Ammon's horn (tissue), 1 donor: Measurements from ENCODE around the gene CDK2.

Experiments used
- DNase-seq: peaks from one replicate; pipeline ENCODE4 v3.0.0-alpha.2; 2016; ENCODE audit warnings: low spot score

The CDK2 gene

DNA sequence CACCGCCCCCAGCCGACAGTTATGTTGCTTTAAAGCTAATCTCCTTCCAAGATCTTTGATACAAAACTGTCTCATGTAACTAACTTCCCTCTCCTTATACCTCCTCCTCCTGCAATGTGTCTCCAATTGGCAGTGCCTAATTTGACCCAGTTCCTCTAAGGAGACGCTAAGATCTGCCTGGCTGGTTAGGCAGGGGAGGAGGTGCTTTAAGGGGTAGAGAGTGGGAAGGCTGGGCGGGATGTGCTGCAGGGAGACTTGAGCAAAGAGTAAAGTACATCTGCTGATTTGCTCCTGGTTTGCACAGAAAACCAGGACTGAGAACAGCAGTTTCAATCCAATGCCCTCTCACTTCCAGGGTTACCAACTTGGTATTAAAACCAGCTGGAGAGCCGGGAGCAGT lies 46.9 kb downstream of the CDK2 start:
- DNase-seq = peak; percentile 37

DNA sequence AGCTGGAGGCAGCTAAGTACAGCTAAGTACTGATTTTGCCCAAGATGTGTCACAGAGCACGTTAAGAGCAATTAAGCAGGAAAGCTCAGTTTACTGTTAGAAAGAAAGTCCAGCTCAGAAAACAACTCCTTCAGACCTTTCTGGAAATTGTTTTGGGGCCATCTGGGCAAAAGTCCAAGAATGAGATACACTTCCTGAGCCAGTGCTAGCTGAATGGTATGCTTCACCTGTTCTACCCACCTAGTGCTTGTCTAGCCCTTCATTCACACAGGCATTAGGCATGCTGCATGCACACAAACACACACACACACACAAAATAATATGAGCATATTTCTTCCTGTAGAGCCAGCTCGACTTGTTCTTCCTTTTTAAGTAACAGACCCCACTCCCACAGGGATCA lies 47.6 kb downstream of the CDK2 start:
- DNase-seq = no peak

- DNase-seq = no peak
Measured at GRCh38 chr12:56017181-56017580, 50.6 kb downstream of the CDK2 start.

GRCh38 chr12:56018356-56018755 lies 51.7 kb downstream of the CDK2 start:
- no peak for DNase-seq

GRCh38 chr12:56020423-56021184 lies 54.0 kb downstream of the CDK2 start, which contains the start of gene IKZF4:
Gene IKZF4, plus strand, starts transcription at chr12:56021043. Its CDS starts 451 bp downstream, at chr12:56021494.
- peak; percentile 35 for DNase-seq

DNA sequence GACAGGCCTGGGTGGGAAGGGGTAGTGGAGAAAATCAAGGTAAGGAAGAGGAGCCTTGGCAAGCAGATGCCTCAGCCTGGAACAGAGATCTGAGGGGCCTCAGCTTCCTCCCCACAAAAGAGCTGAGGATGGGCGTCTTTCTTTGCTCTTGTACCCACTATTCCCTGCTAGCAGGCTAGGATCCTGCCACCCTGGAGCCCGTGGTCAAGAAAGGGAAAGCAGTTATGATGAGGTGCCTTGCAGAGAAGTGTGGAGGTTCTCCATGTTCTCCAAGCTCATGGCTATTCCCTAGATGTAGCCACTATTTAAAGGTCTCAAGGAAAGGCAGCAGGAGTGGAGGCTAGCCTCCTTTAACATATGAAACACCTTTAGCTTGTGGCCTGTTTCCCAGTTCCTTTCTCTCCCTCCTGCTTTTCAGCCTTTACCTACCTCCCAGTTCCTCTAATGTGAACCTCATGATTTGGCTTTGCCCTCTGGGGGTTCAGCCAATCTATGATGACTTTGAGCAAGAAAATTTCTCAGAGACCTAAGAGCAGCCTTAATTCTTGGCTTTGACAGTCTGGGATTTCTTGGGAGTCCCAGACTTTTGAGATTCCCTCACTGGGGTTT lies 55.4 kb downstream of the CDK2 start:
- DNase-seq = no peak
